GM18499 (cell line): ENCODE measurements around the gene SYNE2.

Experiments used
- ATAC-seq: cut with Tn5 transposase; IDR thresholded peaks from one replicate; pipeline ENCODE4 v1.9.1; 2021; ENCODE audit warnings: moderate number of reproducible peaks; ENCODE audit not compliant: insufficient read depth, unreplicated experiment

The SYNE2 gene

DNA sequence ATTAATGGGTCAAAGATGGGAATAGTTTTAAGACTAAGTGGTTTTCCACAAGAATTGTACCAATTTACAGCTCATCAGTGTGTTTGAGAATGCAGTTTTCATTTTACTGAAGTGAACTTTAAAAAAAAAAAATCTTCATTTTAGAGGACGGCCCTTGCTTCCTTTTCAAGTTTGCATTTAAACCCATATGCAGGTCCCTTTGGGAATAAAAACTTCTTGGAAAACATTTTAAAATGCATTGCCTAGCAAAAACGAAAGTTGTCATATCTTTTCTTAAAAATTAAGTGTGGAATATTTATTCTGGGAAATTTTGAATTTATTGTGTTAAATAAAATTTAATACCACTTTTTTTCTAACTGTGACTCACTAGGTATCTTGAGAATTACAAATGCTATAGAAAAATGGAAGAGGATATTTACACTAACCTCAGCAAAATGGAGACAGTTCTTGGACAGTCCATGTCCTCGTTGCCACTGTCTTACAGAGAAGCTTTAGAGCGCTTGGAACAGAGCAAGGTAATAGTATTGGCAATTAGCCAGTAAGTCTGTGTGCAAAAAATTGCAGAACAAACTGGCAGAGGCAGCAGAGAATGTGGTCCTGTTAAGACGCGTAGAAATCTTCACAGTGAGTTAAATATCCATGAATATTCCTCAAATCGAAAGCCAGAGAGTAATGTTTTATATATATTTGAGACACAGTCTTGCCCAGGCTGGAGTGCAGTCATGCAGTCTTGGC lies 209.7 kb downstream of the SYNE2 start:
- no peak for ATAC-seq

DNA sequence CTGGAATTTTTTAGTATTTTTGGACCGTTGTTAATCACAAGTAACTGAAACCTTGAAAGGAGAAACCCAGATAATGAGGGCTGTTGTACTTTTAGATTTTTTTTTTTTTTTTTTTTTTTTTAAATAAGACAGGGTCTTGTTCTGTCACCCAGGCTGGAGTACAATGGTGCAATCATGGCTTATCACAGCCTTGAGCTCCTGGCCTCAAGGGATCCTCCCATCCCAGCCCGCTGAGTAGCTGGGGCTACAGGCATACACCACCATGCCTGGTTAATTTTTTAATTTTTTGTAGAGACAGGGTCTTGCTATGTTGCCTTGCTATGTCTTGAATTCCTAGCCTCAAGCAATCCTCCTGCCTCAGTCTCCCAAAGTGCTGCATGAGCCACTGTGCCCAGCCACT lies 211.6 kb downstream of the SYNE2 start:
- ATAC-seq = no peak

DNA sequence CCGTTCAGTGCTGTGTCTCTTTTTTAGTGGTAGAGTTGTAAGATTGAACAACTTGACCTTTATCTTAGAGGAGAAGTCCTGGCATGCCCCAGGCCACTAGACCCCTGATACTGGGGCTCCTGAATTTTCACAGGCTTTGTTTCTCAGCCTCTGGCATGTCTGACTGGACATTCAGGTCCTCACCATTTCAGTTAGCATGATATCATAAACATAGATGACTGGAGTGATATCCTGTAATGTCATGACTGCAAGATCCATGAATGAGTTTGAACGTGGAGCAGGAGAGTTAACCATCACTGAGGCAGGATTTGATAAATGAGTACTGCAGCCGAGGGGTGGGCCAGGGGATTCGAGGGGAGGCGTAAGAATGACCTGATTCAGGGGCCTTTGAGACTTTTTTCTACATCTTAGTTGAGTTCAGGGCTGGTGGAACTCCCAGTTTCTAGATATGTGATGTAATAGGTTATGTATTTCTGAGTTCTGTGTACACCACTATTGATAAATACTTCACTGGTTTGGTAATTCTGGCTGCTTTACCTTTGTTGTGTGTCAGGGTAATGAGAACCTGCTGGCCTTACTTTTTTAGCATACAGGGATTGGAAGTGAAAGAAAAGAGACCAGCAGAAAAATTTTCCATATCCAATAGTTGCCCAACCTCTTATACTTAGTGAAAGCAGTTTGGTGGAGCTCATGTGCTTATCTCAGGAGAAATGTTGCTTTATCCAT lies 217.0 kb downstream of the SYNE2 start:
- ATAC-seq = no peak

DNA sequence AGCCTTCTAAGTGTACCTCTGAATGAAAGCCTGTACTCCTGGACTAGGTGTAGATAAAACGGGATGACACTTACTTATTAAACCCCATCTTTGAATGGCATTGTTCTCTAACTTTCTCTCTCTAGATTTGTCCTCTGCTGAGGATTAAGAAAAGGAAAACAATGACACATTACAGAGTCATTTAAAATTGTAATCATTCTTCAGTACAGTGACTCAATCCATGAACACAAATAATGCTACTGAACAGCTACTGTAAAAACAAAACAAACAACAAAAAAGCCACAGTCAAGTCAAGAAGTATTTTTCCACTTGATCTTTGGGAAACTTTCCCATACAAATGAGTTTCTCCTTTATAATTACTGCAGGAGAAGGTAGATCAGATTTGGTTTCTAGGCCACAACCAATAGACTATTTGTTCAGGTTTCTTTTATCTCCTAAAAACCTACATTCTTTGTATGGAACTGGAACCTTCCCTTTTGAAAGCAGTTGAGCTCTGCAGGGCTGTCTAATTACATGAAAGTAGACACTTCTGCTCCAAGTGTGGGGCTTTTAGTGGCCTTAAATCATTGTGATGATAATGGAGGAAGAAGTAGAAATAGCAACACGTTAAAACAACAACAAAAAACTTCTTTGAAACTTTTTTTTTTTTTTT lies 222.3 kb downstream of the SYNE2 start:
- ATAC-seq = no peak

DNA sequence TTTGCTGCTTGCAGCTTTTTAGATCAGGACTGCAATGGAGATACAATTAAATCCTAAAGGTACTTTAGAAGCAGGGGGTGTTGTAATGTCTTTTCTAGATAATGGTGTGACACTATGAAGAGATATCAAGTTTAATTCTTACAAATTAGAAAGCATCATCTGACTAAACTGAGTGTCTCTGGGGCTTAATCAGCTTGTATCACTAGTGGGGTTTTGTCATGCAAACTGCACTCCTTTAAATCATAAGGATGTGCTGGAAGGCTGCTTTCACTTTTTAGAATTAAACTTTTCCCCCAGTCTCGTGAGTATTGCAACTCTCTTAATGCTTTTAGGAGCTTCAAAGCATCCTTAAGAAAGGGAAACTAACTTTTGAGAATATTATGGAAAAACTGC lies 222.8 kb downstream of the SYNE2 start:
- no peak for ATAC-seq

DNA sequence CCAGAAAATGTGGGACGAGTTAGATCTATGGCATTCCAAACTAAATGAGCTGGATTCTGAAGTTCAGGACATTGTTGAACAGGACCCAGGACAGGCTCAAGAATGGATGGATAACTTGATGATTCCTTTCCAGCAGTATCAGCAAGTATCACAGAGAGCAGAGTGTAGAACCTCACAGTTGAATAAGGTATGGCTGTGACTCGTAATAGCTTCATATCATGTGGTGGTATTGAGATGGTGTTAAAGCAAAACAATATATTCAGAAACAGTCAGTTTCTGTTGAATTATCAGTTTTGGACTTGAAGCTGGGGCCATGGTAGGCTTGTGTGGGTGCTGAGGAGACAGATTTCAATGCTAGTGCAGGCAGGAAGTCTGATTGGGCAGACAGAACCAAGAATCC lies 227.6 kb downstream of the SYNE2 start:
- no peak for ATAC-seq

DNA sequence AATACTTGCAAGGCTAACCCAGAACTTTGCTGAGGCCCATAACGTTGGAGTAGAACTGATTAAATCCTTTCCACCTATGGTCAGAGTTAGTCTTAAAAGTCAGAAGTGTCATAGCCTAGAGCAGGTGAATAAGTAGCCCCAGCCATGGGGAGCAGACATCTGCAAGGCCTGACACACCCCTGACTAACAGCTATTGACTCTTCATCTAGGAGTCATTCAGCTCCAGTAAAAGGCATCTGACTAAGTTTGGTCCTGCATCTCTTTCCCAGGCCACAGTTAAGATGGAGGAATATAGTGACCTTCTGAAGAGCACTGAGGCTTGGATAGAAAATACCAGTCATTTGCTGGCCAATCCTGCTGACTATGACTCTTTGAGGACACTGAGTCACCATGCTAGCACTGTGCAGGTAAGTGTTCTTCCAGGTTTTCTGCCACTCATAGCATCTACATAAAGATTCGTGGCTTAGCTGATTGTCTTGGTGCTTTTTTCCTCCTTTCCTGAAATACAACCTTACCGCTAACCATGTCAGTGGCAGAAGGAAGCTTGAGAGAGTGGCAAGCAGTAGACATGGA lies 228.5 kb downstream of the SYNE2 start:
- no peak for ATAC-seq

DNA sequence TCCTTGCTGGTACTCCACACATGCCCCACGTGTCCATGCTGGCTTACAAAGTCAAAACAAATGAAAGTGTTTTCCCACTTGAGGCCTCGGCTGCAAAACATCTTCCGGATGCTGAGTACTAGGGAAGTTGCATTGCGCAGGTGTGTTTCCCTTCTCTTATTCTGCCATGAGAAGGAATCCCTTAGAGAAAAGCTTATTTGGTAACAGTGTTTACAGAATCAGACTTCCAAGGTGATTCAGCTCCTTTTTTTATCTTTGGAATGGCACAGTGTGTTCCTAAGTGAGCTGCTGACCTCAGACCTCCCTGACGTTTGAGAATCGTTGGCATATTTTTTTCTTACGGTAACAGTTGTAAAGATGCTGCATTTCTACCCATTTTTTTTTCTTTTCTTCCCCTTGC lies 230.0 kb downstream of the SYNE2 start:
- no peak for ATAC-seq

DNA sequence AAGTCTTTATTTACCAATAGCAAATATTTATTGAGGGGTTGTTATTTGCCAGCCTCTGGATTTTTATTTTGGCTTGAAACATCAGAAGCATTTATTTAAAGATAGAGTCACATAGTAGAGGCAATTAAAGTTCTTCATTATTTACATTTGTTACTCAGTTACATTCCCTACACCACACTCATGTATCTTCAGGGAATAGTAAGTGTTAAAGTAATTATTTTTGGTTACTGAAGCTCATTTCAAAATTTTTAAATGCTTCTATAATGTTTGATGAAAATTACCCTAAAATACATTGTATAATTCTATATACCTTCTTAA lies 235.8 kb downstream of the SYNE2 start:
- ATAC-seq = no peak

DNA sequence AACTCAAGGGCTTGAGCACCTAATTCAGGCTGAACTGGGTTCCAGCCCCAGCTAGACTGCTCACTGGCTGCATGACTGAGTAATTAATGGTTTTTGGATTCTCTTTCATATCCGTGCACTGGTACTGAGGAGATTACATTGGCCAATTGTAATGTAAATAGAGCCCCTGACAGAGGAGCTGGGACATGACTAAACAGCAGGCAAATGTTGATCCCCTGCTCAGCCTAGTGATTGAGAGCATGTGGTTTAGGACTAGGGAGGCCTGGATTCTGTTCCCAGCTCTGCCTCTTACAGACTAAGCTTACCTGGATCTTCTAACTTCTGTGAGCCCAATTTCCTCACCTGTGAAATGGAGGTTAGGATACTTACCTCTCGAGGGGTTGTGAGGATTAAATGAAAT lies 237.1 kb downstream of the SYNE2 start:
- no peak for ATAC-seq

DNA sequence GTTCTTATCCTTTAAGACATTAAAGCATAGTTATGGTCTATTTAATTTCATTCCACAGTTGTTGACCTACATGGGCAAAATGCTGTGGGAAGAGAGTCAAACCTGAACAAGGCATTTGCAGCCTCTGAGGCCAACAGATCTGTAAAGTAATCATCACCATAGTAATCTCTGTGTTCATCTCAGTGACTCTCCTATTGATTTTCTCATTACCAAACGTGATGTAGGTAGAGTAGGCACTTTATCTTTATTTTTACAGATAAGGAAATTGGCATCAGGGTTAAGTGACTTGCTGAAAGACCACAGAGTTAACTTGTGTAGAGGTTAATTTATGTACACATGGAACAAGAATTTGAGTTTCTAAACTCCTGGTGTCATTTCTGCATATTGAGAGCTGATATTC lies 238.4 kb downstream of the SYNE2 start:
- ATAC-seq = no peak

DNA sequence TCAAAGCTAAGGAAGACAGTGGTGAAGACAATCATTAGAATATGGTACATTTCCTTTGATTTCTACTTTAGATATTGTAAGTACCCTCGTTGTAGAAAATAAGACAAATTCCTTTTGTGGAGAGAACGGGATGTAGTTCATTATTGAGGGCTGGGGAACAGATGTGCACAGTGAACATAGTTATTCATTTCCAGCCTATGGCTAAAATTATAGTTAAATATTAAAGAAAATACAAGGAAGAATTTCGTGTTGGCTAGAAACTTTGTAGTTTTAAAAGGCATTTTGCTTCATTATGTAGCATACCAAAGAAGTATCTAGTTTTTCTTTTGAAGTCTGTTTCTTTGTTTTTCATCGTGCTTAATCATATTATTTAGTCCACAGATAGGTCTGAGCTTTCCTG lies 239.5 kb downstream of the SYNE2 start:
- no peak for ATAC-seq

DNA sequence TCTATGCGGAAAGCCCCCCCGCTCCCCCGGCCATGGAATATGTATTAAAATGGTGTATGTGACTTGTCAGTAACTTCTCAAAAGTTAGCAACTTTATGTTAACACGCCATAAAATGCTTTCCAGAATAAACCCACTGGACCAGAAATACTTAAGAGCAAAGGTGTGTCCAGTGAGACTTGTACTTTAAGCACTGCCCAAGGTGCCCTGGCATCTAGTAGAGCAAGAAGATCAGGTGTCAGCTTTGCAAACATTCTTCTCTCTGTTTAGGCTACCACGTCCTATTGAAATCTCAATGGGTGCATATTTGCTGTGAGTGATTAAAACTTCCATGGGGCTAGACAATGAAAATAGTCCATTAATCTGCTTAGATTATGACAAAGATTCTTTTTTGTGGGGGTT lies 240.1 kb downstream of the SYNE2 start:
- no peak for ATAC-seq

DNA sequence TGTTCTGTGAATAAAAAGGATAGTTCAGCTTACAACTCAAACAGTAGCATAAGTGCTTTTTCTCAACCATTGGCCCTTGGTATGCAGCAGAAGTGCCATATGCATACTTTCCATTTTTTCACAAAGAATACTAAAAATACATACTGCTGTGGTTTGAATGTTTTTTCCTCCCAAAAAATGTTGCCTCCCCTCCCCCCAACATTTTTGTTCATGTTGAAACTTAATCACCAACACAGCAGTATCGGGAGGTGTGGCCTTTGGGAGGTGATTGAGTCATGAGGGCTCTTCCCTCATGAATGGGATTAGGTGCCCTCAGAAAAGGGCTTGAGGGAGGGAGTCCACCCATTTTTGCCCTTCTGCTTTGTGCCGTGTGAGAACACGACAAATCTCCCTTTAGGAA lies 242.8 kb downstream of the SYNE2 start:
- ATAC-seq = no peak

DNA sequence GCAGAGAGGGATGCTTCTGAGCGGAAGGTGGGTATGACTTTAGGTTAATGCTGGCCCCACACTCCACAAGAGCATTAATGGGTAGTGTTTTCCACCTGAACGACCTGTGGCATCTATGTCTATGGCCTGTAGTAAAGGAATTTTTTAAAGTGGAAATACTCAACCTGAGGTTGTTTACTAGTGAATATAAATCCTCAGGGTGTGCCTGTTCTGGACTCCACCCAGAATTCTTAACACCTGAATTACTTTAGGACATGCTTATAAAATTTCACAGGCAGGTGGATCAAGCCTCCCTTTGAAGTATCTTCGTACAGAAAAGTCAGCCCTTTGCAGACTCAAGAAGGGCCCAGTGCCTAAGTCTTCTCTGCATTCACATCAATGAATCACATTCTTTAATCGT lies 245.3 kb downstream of the SYNE2 start:
- ATAC-seq = no peak

DNA sequence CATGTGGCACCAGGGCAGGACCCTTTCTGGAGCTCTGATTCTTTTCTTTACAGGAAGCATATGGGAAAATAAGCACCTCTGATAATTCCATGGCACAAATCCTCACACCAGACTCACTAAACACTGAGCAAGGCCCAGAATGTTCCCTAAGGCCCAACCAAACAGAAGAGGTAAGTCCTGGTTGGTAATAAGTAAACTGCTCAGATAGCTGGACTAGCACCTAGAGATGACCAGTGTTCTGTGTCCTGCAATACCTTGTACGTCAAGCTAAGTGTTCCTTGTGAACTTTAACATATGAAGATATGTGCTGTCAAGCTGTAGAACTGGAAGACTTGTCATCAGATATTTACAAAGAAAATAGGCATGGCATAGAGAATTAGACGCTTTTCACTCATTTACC lies 254.6 kb downstream of the SYNE2 start:
- no peak for ATAC-seq

DNA sequence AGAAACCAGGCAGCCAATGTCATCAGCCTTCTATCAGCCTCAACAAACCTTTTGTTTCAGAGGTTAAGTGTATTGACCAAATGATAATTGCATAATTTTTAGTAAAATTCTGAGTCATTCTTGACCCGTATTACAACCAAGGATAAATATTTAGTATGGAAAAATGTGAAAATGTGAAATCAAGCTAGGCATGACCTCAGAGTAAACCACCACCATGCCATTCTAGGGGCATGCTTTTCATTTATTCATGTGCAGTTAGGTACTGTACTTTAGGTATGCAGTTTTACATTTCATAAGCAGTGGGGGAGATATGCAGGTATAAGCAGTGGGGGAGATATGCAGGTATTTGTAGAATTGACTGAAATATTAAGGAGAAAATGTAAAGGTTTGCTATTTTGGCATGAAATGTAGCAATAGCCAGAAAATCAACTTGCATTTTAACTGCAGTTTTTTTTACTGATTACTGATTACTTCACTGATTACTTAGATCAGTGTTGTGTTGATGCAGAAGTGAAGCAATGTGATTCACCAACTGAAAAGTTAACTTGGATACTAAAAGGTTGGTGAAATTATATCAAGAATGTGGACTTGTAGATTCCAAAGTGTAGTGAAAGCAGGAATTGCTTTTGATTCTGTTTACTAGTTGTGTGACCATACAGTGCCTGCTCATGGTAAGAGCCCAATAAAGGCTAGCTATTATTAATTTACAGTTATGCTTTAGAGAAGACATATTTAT lies 257.2 kb downstream of the SYNE2 start:
- no peak for ATAC-seq

DNA sequence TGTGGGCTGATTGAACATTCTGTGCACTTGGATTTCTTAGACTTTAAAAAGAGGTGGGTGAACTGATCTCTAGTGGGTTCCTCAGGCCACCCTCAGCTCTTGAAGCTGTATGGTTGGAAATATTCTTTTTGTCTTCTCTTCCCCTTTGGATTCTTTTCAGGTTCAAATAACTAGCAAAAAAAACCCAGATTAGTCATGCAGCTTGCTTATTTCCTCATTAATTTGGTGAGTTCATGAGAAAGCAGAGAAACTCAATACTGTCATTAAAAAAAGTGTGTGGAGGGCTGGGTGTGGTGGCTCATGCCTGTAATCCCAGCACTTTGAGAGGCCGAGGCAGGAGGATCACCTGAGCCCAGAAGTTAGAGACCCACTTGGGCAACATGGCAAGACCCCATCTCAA lies 258.0 kb downstream of the SYNE2 start:
- ATAC-seq = no peak

DNA sequence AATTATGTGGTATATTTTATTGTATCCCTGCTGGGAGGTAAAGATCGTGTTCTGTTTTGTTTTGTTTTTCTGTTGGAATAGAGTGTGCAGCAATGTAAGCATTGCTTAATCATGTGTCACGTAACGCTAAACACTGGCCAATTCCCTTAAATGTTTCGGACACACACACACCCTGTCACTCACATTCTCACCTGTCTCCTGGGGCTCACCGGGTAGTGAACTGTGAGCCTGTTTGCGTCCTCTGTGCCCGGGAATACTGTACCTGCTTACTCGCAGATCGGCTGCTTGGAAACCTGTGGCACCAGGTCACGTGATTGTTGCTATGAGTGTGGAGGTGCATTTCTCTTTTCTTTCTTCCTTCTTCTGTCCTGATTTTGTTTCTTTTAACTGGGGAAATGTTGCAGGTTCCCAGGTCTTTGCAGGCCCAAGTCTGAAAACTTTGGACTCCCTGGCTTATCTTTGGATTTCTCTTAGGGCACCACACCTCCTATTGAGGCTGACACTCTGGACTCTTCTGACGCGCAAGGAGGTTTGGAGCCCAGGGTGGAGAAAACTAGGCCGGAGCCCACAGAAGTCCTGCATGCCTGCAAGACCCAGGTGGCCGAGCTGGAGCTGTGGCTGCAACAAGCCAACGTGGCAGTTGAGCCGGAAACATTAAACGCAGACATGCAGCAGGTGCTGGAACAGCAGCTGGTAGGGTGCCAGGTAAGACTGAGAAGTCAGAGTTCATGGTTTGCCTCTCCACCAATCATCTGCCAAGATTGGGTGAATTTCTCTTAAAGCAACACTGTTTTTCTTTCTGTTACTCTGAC lies 260.3 kb downstream of the SYNE2 start:
- no peak for ATAC-seq

DNA sequence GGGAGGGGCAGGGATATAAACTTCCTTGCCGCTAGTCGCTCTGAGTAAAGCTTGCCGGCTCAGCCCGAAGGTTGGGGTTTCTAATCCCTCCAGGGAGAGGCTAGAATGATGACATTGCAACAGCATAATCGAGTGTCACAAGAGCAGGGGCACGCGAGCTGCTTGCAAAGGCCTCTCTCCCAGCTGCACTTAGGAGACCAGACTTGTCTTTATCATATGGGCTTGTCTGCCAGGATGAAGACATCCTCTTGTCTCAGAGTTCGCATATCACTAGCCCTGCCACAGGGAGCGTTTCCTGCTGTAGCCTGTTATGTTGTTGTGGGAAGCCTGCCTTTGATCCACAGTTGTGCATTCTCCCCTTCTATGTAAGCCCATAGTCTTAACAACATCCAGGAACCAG lies 261.4 kb downstream of the SYNE2 start:
- no peak for ATAC-seq
